ENCODE results near the gene AKT1S1. TPM values are rescaled to one million over a fixed set of nuclear protein-coding genes. Genes with fewer than 3 reads are reported as not detected.
A peak's percentile ranks its signal among the peaks of the same experiment; 100 is the strongest.

AKT1S1 gene
- total RNA-seq, 4 donors from 2014 or later, result 16.2 to 31.0 (median 20.4) TPM

- Histone ChIP-seq H3K27ac (no peak overlapping the region), H3K9me3 (no peaks in the 10 kb centered on the region), H3K4me1 (peaks cover 6 to 42% (median 19%) of the 10 kb centered on the region in 3 donors), H3K27me3 (no peaks in the 10 kb centered on the region), H3K4me3 (no peak overlapping the region), H3K36me3 (peaks cover 15 to 55% (median 23%) of the 10 kb centered on the region in 3 donors)
- intact Hi-C loops (cut with DNase I), result no loop called here
- TF ChIP-seq POLR2A (IDR thresholded peaks at IDR 0.05), result no peak
- no peak for TF ChIP-seq CTCF (IDR thresholded peaks at IDR 0.05)
- no peak for DNase-seq
- 93% methylated on average over 14 of the region's 39 CpGs; no CpG with 5 or more reads in 1 of the 2 donors for WGBS, 2 donors
Observed at GRCh38 chr19:49854378-49855263, 22.5 kb downstream of the AKT1S1 start.

GRCh38 chr19:49853852-49854377, 23.2 kb downstream of the AKT1S1 start:
- Histone ChIP-seq H3K27ac (no peak overlapping the region), H3K4me1 (peaks cover 6 to 43% (median 20%) of the 10 kb centered on the region in 3 donors), H3K36me3 (peaks cover 15 to 48% (median 19%) of the 10 kb centered on the region in 3 donors), H3K27me3 (no peaks in the 10 kb centered on the region), H3K4me3 (no peak overlapping the region), H3K9me3 (no peaks in the 10 kb centered on the region)
- DNase-seq, result no peak
- intact Hi-C loops (cut with DNase I), result no loop called here
- 77% methylated on average over 4 of the region's 10 CpGs; no CpG with 5 or more reads in 1 of the 2 donors for WGBS, 2 donors
- TF ChIP-seq CTCF (IDR thresholded peaks at IDR 0.05) (no peak), POLR2A (IDR thresholded peaks at IDR 0.05) (no peak)

GRCh38 chr19:49852631-49853126, 24.5 kb downstream of the AKT1S1 start:
- Histone ChIP-seq H3K27ac (no peak overlapping the region), H3K4me1 (peaks cover 6 to 54% (median 29%) of the 10 kb centered on the region in 3 donors), H3K36me3 (peaks cover 7 to 36% (median 11%) of the 10 kb centered on the region in 3 donors), H3K9me3 (no peaks in the 10 kb centered on the region), H3K27me3 (no peaks in the 10 kb centered on the region), H3K4me3 (peak overlapping the region in 3 of 4 donors; percentile 95 to 98 (median 98))
- 44 to 47% methylated on average over 14 of the region's 14 CpGs for WGBS, 2 donors
- no peak for TF ChIP-seq CTCF (IDR thresholded peaks at IDR 0.05)
- no peak for TF ChIP-seq POLR2A (IDR thresholded peaks at IDR 0.05)
- DNase-seq, result no peak
- intact Hi-C loops (cut with DNase I), result no loop called here

GRCh38 chr19:49851456-49852259, 25.5 kb downstream of the AKT1S1 start:
- Histone ChIP-seq H3K36me3 (peaks cover 3 to 26% (median 4%) of the 10 kb centered on the region in 3 donors), H3K27ac (peak overlapping the region; percentile 94 to 100 (median 100)), H3K4me3 (peak overlapping the region; percentile 56 to 98 (median 96)), H3K4me1 (peaks cover 6 to 54% (median 29%) of the 10 kb centered on the region in 3 donors), H3K9me3 (no peaks in the 10 kb centered on the region), H3K27me3 (no peaks in the 10 kb centered on the region)
- TF ChIP-seq CTCF (IDR thresholded peaks at IDR 0.05) (no peak), POLR2A (IDR thresholded peaks at IDR 0.05) (no peak)
- intact Hi-C loops (cut with DNase I), result no loop called here
- 0 to 3% methylated on average over 7 to 20 of the region's 78 CpGs for whole genome bisulfite sequencing, 2 donors
- DNase-seq, result no peak
